Caco-2 (cell line): ENCODE results near the gene PPIAL4G. TPM values are rescaled to one million over a fixed set of nuclear protein-coding genes. Genes with fewer than 3 reads are reported as not detected.
"Not testable (repeated sequence)": the region's sequence is repeated elsewhere in the genome, so short reads cannot be mapped to it uniquely, and the experiment has no call there.

Experiments
- Bru-seq: library from RNA; stranded (reverse); fragments of 400-500 nt; gene quantifications from one replicate; lab custom pipeline; 2021; lab: Mats Ljungman, UMichigan
- BruChase-seq, 2 experiments: library from RNA; stranded (reverse); fragments of 400-500 nt; gene quantifications; one replicate each; lab custom pipeline; 2021; lab: Mats Ljungman, UMichigan
- BruUV-seq: library from RNA; stranded (reverse); fragments of 400-500 nt; replicated peaks from 2 replicates; lab custom pipeline; 2021; lab: Mats Ljungman, UMichigan
- CTCF ChIA-PET: fragments of 300-600 bp; sonication (Branson Sonifier 250); formaldehyde crosslinking; loops from one replicate; lab custom pipeline; 2022; ENCODE audit warnings: antibody characterized with exemption; lab: Charles Lee
- POLR2A ChIA-PET: fragments of 300-600 bp; sonication (Branson Sonifier 250); formaldehyde crosslinking; loops from one replicate; lab custom pipeline; 2022; ENCODE audit warnings: antibody characterized with exemption; lab: Charles Lee
- DNase-seq, 2 experiments: peaks; one replicate each; pipeline versions ENCODE4 v3.0.0 to v3.0.0-alpha.2; 2020 to 2022
- H3K27me3 ChIP-seq: replicated peaks from 2 replicates; pipeline ENCODE4 v1.6.0; 2011; ENCODE audit warnings: low read length; ENCODE audit not compliant: control insufficient read depth, insufficient read depth
- H3K36me3 ChIP-seq: 2 replicates; pipeline ENCODE4 v1.5.1; 2011; ENCODE audit warnings: low read length; ENCODE audit not compliant: control insufficient read depth, insufficient read depth
- H3K4me1 ChIP-seq: fragments of 250-450 bp; sonication (Bioruptor Pico); 2 replicates; pipeline ENCODE4 v1.5.1; 2020; ENCODE audit warnings: mild to moderate bottlenecking
- H3K4me3 ChIP-seq: 2 replicates; pipeline ENCODE4 v1.5.1; 2011; ENCODE audit warnings: low read depth, mild to moderate bottlenecking, control low read depth, low read length
- H3K9me3 ChIP-seq: fragments of 250-450 bp; sonication (Bioruptor Pico); 2 replicates; pipeline ENCODE4 v1.5.1; 2020; ENCODE audit warnings: mild to moderate bottlenecking, moderate library complexity
- H3K27ac Mint-ChIP-seq: one replicate; pipeline ENCODE4 v1.8.0; 2022; ENCODE audit warnings: mixed read lengths; ENCODE audit not compliant: unreplicated experiment
- H3K27me3 Mint-ChIP-seq: one replicate; pipeline ENCODE4 v1.8.0; 2022; ENCODE audit warnings: mixed read lengths; ENCODE audit not compliant: insufficient read depth, unreplicated experiment
- H3K36me3 Mint-ChIP-seq: one replicate; pipeline ENCODE4 v1.8.0; 2022; ENCODE audit warnings: mild to moderate bottlenecking, mixed read lengths; ENCODE audit not compliant: insufficient read depth, unreplicated experiment
- H3K4me1 Mint-ChIP-seq: one replicate; pipeline ENCODE4 v1.8.0; 2022; ENCODE audit warnings: low read depth, mixed read lengths; ENCODE audit not compliant: unreplicated experiment
- H3K4me3 Mint-ChIP-seq: one replicate; pipeline ENCODE4 v1.8.0; 2022; ENCODE audit warnings: mild to moderate bottlenecking, moderate library complexity, mixed read lengths; ENCODE audit not compliant: unreplicated experiment
- H3K9me3 Mint-ChIP-seq: one replicate; pipeline ENCODE4 v1.8.0; 2022; ENCODE audit warnings: mixed read lengths; ENCODE audit not compliant: unreplicated experiment
- intact Hi-C: fragments of 100-400 bp; cut with micrococcal nuclease; formaldehyde crosslinking; loops from one replicate; pipeline ENCODE4 v1.10.0; 2022; ENCODE audit not compliant: unreplicated experiment
- long read RNA-seq: library from polyadenylated mRNA; stranded (forward); transcript quantifications from one replicate; pipeline ENCODE4 v2.0.0, GENCODE V29; 2022
- total RNA-seq: library from RNA; stranded (reverse); gene quantifications from 2 replicates; pipeline ENCODE4 v1.2.3, GENCODE V29; 2022

Gene PPIAL4G
- total RNA-seq (not detected in 2 replicates), Bru-seq, nascent RNA (percentile 13 among the genes with signal in this experiment), BruChase-seq, experiment 1, labeled RNA remaining after a 2-hour chase (not detected), BruChase-seq, experiment 2, labeled RNA remaining after a 6-hour chase (not detected)
- long read RNA-seq, result 0 reads

DNA sequence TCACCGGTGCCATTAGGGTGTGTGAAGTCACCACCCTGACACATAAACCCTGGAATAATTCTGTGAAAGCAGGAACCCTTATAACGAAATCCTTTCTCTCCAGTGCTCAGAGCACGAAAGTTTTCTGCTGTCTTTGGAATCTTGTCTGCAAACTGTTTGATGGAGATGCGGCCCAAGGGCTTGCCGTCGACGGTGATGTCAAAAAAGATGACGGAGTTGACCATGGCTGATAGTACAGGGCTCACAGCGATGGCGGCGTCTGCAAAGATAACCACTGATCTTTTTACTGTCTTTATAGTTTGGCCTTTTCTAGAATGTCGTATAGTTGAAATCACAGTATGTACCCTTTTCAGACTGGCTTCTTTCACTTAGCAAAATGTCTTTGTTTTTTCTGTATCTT is at the start of gene PPIAL4G:
PPIAL4G (minus strand) TSS at position 274 of the 400 bp plus-strand sequence; CDS start at position 224, 50 bp downstream.
- H3K27me3 ChIP-seq, H3K4me3 ChIP-seq, H3K36me3 Mint-ChIP-seq, H3K4me1 Mint-ChIP-seq, BruUV-seq, CTCF ChIA-PET, POLR2A ChIA-PET, H3K4me3 Mint-ChIP-seq, H3K27me3 Mint-ChIP-seq, intact Hi-C loops, DNase-seq, H3K9me3 Mint-ChIP-seq, H3K27ac Mint-ChIP-seq, H3K36me3 ChIP-seq, H3K4me1 ChIP-seq, H3K9me3 ChIP-seq: not testable (repeated sequence)

DNA sequence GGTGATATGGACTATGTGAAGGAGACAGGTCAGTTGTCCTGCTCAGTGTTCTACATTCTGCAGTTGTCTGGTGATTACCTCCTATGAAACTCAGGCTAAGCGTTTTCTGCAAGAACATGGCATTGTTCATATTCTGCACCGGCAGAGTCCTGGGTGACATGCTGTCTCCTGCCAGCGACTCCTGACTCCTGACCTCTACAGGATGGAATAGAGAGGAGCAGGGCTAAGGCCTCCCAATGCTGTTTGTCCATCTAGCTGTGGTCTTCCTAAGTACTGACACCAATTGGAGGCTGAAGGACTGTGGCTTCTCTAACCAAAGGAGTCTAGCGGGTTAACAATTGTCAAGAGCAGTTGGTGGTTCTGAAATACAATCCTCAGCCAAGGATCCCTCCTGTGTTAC is 49.1 kb upstream of the PPIAL4G start:
- DNase-seq, H3K4me1 ChIP-seq, BruUV-seq, POLR2A ChIA-PET, H3K9me3 Mint-ChIP-seq, H3K9me3 ChIP-seq, H3K27me3 ChIP-seq, intact Hi-C loops, CTCF ChIA-PET, H3K36me3 Mint-ChIP-seq, H3K27me3 Mint-ChIP-seq, H3K36me3 ChIP-seq, H3K4me3 ChIP-seq, H3K4me3 Mint-ChIP-seq, H3K4me1 Mint-ChIP-seq, H3K27ac Mint-ChIP-seq: not testable (repeated sequence)

DNA sequence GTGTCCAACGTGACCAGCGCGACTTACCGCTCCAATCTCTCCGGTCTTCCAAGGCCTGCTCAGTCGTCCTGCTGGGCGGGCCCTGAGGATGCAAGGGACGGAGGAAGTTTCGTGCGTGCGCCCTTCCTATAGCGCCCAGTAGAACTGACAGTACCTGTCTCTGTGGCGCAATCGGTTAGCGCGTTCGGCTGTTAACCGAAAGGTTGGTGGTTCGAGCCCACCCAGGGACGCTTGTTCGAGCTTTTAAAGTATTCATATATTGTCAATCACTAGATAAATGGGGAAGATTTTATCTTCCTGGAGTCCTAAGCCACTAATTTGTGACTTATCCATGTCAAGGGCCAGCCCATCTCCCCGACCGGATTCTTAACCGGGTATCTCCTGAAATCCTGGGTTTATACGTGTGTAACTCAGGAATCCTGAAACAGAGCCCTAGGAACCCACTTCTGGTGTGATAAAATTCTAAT is 46.0 kb upstream of the PPIAL4G start:
- peak; percentile 76 to 83 for DNase-seq
- H3K9me3 ChIP-seq, H3K27me3 Mint-ChIP-seq, H3K4me1 Mint-ChIP-seq, intact Hi-C loops, H3K36me3 Mint-ChIP-seq, CTCF ChIA-PET, H3K4me1 ChIP-seq, POLR2A ChIA-PET, BruUV-seq, H3K27me3 ChIP-seq, H3K36me3 ChIP-seq, H3K9me3 Mint-ChIP-seq: not testable (repeated sequence)
- peak overlapping the region; percentile 29 for H3K4me3 ChIP-seq
- H3K27ac Mint-ChIP-seq, result peak overlapping the region; percentile 32
- peak overlapping the region; percentile 66 for H3K4me3 Mint-ChIP-seq

DNA sequence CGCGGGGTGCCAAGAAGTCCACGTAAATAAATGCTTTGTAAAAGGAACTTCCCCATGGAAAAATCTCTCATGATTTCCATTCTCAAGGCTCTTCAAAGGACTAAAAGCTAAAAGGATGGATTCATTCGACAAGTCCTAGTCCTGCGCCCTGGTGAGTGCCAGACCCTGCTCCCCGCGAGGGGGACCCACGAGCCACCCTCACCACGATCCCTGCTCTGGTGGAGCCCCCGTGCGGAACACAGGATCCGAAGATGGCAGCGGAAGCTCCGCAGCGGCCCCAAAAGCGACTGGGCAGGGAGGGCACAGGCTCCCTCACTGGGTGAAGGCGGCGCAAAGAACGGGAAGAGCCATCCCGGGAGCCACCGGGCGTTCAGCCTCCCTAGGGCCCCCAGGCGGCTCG is 45.5 kb upstream of the PPIAL4G start:
- POLR2A ChIA-PET, H3K9me3 Mint-ChIP-seq, H3K9me3 ChIP-seq, H3K4me3 ChIP-seq, intact Hi-C loops, H3K27me3 ChIP-seq, H3K36me3 Mint-ChIP-seq, H3K27me3 Mint-ChIP-seq, H3K36me3 ChIP-seq, H3K4me1 Mint-ChIP-seq, CTCF ChIA-PET, H3K4me1 ChIP-seq, H3K27ac Mint-ChIP-seq: not testable (repeated sequence)
- BruUV-seq, result TSS peak; percentile 58
- peak in 1 of 2 experiments; percentile 70 for DNase-seq
- peak overlapping the region; percentile 66 for H3K4me3 Mint-ChIP-seq

- H3K27me3 Mint-ChIP-seq, CTCF ChIA-PET, H3K27ac Mint-ChIP-seq, POLR2A ChIA-PET, H3K9me3 Mint-ChIP-seq, H3K4me1 Mint-ChIP-seq, DNase-seq, H3K27me3 ChIP-seq, H3K9me3 ChIP-seq, H3K4me1 ChIP-seq, BruUV-seq, H3K4me3 ChIP-seq, H3K36me3 ChIP-seq, intact Hi-C loops, H3K4me3 Mint-ChIP-seq: not testable (repeated sequence)
- H3K36me3 Mint-ChIP-seq, result peaks cover 22% of the 10 kb centered on the region
Measured at GRCh38 chr1:148526587-148526986, 43.5 kb upstream of the PPIAL4G start.

GRCh38 chr1:148523205-148524144 is 40.4 kb upstream of the PPIAL4G start:
- intact Hi-C loops, H3K4me1 Mint-ChIP-seq, DNase-seq, H3K4me1 ChIP-seq, H3K36me3 ChIP-seq, CTCF ChIA-PET, H3K9me3 ChIP-seq, H3K27me3 Mint-ChIP-seq, H3K9me3 Mint-ChIP-seq, H3K27me3 ChIP-seq, BruUV-seq: not testable (repeated sequence)
- H3K27ac Mint-ChIP-seq, result peak overlapping the region; percentile 99
- peaks cover 15% of the 10 kb centered on the region for H3K36me3 Mint-ChIP-seq
- peak overlapping the region; percentile 27; the same call in 1 of the 2 replicates for H3K4me3 ChIP-seq
- POLR2A ChIA-PET, result interaction anchor here (0.6 to 1.0 kb wide), 4 partner anchors 135 to 260 kb away, joined by 3 to 6 read pairs (median 6); no protein-coding TSS in a partner anchor
- H3K4me3 Mint-ChIP-seq, result peak overlapping the region; percentile 77
